ENCODE data around the gene GCKR.

The GCKR gene
- total RNA-seq = 0 to 0.04 reads per million in 2 donors

- DNase-seq = no peak
Measured at GRCh38 chr2:27496357-27497287, at the start of gene GCKR. TSS of gene GCKR (plus strand) at chr2:27496839. CDS start at chr2:27496905, 66 bp downstream.

- no peak for DNase-seq
Measured at GRCh38 chr2:27448381-27448780, 48.3 kb upstream of the GCKR start.

GRCh38 chr2:27451095-27451494 is 45.5 kb upstream of the GCKR start:
- no peak for DNase-seq

- no peak for DNase-seq
Measured at GRCh38 chr2:27453968-27454367, 42.7 kb upstream of the GCKR start.

- DNase-seq = no peak
Measured at GRCh38 chr2:27461118-27461517, 35.5 kb upstream of the GCKR start.

GRCh38 chr2:27464443-27464842 is 32.2 kb upstream of the GCKR start:
- no peak for DNase-seq

GRCh38 chr2:27471961-27472360 is 24.7 kb upstream of the GCKR start:
- no peak for DNase-seq

- DNase-seq = no peak
Measured at GRCh38 chr2:27485496-27485895, 11.1 kb upstream of the GCKR start.

GRCh38 chr2:27489118-27489497 is 7.5 kb upstream of the GCKR start:
- DNase-seq = no peak

GRCh38 chr2:27489498-27490397 is 6.9 kb upstream of the GCKR start, which contains the start of gene IFT172:
TSS of gene IFT172 (minus strand) at chr2:27489743. CDS start at chr2:27489653, 90 bp downstream.
- peak; percentile 96 for DNase-seq

- DNase-seq = no peak
Measured at GRCh38 chr2:27492557-27492956, 4.1 kb upstream of the GCKR start.

GRCh38 chr2:27493948-27494283 is 2.7 kb upstream of the GCKR start:
- DNase-seq = no peak

GRCh38 chr2:27494284-27494943 is 2.2 kb upstream of the GCKR start:
- no peak for DNase-seq

- peak; percentile 13 for DNase-seq
Measured at GRCh38 chr2:27494944-27495554, 1.6 kb upstream of the GCKR start, which contains the start of gene FNDC4. TSS of gene FNDC4 (minus strand) at chr2:27495200. CDS start at chr2:27494679, 521 bp downstream.

GRCh38 chr2:27495840-27496356 is 741 bp upstream of the GCKR start:
- no peak for DNase-seq

- no peak for DNase-seq
Measured at GRCh38 chr2:27497288-27497627, 619 bp downstream of the GCKR start.

- no peak for DNase-seq
Measured at GRCh38 chr2:27498975-27499374, 2.3 kb downstream of the GCKR start.

GRCh38 chr2:27501042-27501441 is 4.4 kb downstream of the GCKR start:
- DNase-seq = no peak

- no peak for DNase-seq
Measured at GRCh38 chr2:27502142-27502541, 5.5 kb downstream of the GCKR start.

GRCh38 chr2:27506587-27506986 is 9.9 kb downstream of the GCKR start:
- no peak for DNase-seq

GRCh38 chr2:27507293-27507692 is 10.7 kb downstream of the GCKR start:
- DNase-seq = no peak

- no peak for DNase-seq
Measured at GRCh38 chr2:27509326-27509725, 12.7 kb downstream of the GCKR start.

All from activated gamma-delta T cell (primary cell).